Loucy (cell line): Measurements from ENCODE around the gene WWOX.

Source experiments
- EZH2phosphoT487 ChIP-seq: fragments of 200-600 bp; IDR thresholded peaks from 2 replicates; pipeline ENCODE4 v1.6.1; 2018; ENCODE audit warnings: antibody characterized with exemption, mild to moderate bottlenecking, moderate library complexity, borderline replicate concordance
- TF ChIP-seq, protein P1 (sequence below): fragments of 200-600 bp; sonication (generic); conservative IDR thresholded peaks from 2 replicates; pipeline ENCODE4 v1.5.1; 2014; ENCODE audit warnings: mild to moderate bottlenecking, antibody characterized with exemption, low read length

- TF ChIP-seq, protein P1, sequence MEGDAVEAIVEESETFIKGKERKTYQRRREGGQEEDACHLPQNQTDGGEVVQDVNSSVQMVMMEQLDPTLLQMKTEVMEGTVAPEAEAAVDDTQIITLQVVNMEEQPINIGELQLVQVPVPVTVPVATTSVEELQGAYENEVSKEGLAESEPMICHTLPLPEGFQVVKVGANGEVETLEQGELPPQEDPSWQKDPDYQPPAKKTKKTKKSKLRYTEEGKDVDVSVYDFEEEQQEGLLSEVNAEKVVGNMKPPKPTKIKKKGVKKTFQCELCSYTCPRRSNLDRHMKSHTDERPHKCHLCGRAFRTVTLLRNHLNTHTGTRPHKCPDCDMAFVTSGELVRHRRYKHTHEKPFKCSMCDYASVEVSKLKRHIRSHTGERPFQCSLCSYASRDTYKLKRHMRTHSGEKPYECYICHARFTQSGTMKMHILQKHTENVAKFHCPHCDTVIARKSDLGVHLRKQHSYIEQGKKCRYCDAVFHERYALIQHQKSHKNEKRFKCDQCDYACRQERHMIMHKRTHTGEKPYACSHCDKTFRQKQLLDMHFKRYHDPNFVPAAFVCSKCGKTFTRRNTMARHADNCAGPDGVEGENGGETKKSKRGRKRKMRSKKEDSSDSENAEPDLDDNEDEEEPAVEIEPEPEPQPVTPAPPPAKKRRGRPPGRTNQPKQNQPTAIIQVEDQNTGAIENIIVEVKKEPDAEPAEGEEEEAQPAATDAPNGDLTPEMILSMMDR, result no peak
- TF ChIP-seq EZH2phosphoT487, result no peak
These were observed 199.5 kb downstream of the WWOX start for GRCh38 chr16:78298986-78299385.
